KMS-11 (cell line): ENCODE measurements around the gene KLHL40.

Experiments used
- H2AFZ ChIP-seq: fragments of 200-600 bp; sonication (generic); 2 replicates; pipeline ENCODE4 v1.6.1; 2016; ENCODE audit warnings: antibody characterized with exemption, mixed run types, low read depth
- H3K27ac ChIP-seq: fragments of 200-600 bp; sonication (generic); 2 replicates; pipeline ENCODE4 v1.6.1; 2016; ENCODE audit warnings: mild to moderate bottlenecking, mixed run types
- H3K27me3 ChIP-seq: fragments of 200-600 bp; sonication (generic); 2 replicates; pipeline ENCODE4 v1.6.1; 2017; ENCODE audit warnings: mild to moderate bottlenecking, low read depth, mixed run types, moderate library complexity; ENCODE audit not compliant: insufficient read depth
- H3K36me3 ChIP-seq: fragments of 200-600 bp; sonication (generic); 2 replicates; pipeline ENCODE4 v1.6.1; 2017; ENCODE audit warnings: mild to moderate bottlenecking, mixed run types; ENCODE audit not compliant: insufficient read depth
- H3K4me1 ChIP-seq: fragments of 200-600 bp; sonication (generic); 2 replicates; pipeline ENCODE4 v1.6.1; 2016; ENCODE audit warnings: mild to moderate bottlenecking, low read depth, mixed run types; ENCODE audit not compliant: poor library complexity, severe bottlenecking
- H3K4me2 ChIP-seq: fragments of 200-600 bp; sonication (generic); 2 replicates; pipeline ENCODE4 v1.7.0; 2016; ENCODE audit warnings: mild to moderate bottlenecking, mixed run types
- H3K4me3 ChIP-seq: fragments of 200-600 bp; sonication (generic); IDR thresholded peaks from 2 replicates; pipeline ENCODE4 v1.6.1; 2017; ENCODE audit warnings: low read depth, low read length, mixed read lengths; ENCODE audit not compliant: insufficient read depth
- H3K79me2 ChIP-seq: fragments of 200-600 bp; sonication (generic); 2 replicates; pipeline ENCODE4 v1.6.1; 2016; ENCODE audit warnings: low read depth, mixed run types; ENCODE audit not compliant: insufficient read depth
- H3K9ac ChIP-seq: fragments of 200-600 bp; sonication (generic); 2 replicates; pipeline ENCODE4 v1.6.1; 2016; ENCODE audit warnings: mild to moderate bottlenecking, mixed run types
- H4K20me1 ChIP-seq: fragments of 200-600 bp; sonication (generic); 2 replicates; pipeline ENCODE4 v1.6.1; 2016; ENCODE audit warnings: mild to moderate bottlenecking, mixed run types; ENCODE audit not compliant: insufficient read depth
- TF ChIP-seq, protein P1 (sequence below): fragments of 200-600 bp; sonication (generic); conservative IDR thresholded peaks from 2 replicates; pipeline ENCODE4 v1.6.1; 2017; ENCODE audit warnings: low read depth, mild to moderate bottlenecking, antibody characterized with exemption, low read length, moderate library complexity, mixed read lengths

The KLHL40 gene

DNA sequence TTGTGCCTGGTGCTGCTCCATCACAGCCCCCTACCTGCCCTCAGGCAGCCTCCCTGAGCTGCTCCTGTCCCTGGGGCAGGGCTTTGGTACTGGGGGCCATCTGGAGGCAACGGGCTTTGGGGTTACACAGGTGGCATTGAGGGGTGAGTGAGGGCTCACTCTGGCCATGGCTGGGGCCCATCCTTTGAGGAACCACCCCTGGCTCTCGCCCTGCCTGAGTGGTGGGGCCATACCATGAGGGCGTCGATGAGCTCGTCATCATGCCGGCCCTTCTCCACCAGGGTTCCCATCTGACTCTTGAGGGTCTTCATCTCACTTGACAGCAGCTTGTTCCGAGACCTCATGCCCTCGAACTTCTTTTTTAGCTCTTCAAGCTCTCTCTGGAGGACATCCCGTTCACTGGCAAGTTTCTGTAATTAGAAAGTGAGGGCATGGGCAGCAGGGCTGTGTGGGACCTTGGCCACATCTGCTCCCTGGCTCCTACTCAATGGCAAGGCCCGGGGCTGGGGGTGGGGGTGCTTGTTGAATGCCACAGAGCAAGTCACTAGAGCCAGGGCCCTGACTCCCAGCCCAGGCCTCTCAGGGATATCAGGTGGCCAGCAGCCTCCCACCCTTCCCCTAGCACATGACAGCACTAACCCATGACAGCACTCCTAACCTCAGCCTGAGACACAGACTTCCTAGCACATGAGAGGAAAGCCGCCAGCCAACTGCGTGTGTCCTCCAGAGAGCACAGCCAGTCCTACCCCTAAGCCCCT is 54.2 kb downstream of the KLHL40 start:
- Histone ChIP-seq H3K27ac (no peak overlapping the region), H3K27me3 (no peaks in the 10 kb centered on the region), H3K79me2 (no peaks in the 10 kb centered on the region), H3K9ac (no peak overlapping the region), H3K4me2 (no peak overlapping the region), H3K36me3 (no peaks in the 10 kb centered on the region), H3K4me3 (no peak overlapping the region), H2AFZ (no peak overlapping the region), H3K4me1 (no peaks in the 10 kb centered on the region), H4K20me1 (no peaks in the 10 kb centered on the region)
- TF ChIP-seq, protein P1, sequence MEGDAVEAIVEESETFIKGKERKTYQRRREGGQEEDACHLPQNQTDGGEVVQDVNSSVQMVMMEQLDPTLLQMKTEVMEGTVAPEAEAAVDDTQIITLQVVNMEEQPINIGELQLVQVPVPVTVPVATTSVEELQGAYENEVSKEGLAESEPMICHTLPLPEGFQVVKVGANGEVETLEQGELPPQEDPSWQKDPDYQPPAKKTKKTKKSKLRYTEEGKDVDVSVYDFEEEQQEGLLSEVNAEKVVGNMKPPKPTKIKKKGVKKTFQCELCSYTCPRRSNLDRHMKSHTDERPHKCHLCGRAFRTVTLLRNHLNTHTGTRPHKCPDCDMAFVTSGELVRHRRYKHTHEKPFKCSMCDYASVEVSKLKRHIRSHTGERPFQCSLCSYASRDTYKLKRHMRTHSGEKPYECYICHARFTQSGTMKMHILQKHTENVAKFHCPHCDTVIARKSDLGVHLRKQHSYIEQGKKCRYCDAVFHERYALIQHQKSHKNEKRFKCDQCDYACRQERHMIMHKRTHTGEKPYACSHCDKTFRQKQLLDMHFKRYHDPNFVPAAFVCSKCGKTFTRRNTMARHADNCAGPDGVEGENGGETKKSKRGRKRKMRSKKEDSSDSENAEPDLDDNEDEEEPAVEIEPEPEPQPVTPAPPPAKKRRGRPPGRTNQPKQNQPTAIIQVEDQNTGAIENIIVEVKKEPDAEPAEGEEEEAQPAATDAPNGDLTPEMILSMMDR, result no peak

DNA sequence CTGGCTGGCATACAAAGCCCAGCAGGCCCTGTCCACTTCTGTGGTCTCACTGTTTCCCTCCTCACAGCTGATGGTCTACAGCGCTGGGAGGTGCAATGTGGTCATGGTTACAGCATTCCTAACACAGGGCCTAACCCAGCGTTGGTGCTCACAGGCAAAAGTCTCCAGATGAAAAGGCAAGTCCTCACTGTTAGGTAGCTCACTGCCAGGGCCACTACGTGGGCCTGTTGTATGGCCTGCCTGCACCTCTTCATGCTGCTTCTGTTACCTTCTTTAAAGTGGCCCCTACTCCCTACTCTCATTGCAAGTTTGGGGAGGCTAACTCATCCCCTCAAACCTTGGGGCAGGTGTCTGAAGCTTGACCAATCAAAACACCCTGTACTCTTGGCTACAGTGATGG is 56.5 kb downstream of the KLHL40 start:
- H3K4me2 ChIP-seq, result no peak overlapping the region

More for the DNA sequence above, 56.5 kb downstream of the KLHL40 start:
- Histone ChIP-seq H4K20me1 (no peaks in the 10 kb centered on the region), H2AFZ (no peak overlapping the region), H3K4me1 (no peaks in the 10 kb centered on the region), H3K27me3 (no peaks in the 10 kb centered on the region), H3K36me3 (no peaks in the 10 kb centered on the region), H3K4me3 (no peak overlapping the region), H3K9ac (no peak overlapping the region), H3K79me2 (no peaks in the 10 kb centered on the region), H3K27ac (no peak overlapping the region)
- TF ChIP-seq, protein P1, result no peak
